Neural cell (in vitro differentiated cells): ENCODE results near the gene SMG6. TPM values are rescaled to one million over a fixed set of nuclear protein-coding genes. Genes with fewer than 3 reads are reported as not detected.

Experiments used
- H2AFZ ChIP-seq: fragments of 200-600, 300-800 bp; sonication (generic), shearing (Covaris generic); 2 replicates; pipeline ENCODE4 v1.6.0; 2014; ENCODE audit warnings: low read depth, mild to moderate bottlenecking, antibody characterized with exemption, low read length, moderate library complexity
- H3F3A ChIP-seq: fragments of 200-600 bp; shearing (Covaris generic); 2 replicates; pipeline ENCODE4 v1.6.1; 2016; ENCODE audit warnings: mild to moderate bottlenecking, moderate library complexity, mixed read lengths, antibody characterized with exemption, low read length; ENCODE audit not compliant: insufficient read depth, poor library complexity, severe bottlenecking
- H3K27ac ChIP-seq: fragments of 200-600, 300-800 bp; sonication (generic), shearing (Covaris generic); 2 replicates; pipeline ENCODE4 v1.5.1; 2014; ENCODE audit warnings: mild to moderate bottlenecking, low read length, moderate library complexity
- H3K27me3 ChIP-seq: fragments of 300-800, 200-600 bp; sonication (generic), shearing (Covaris generic); 2 replicates; pipeline ENCODE4 v1.6.0; 2014; ENCODE audit warnings: mild to moderate bottlenecking, low read depth, low read length, moderate library complexity; ENCODE audit not compliant: insufficient read depth
- H3K36me3 ChIP-seq: fragments of 300-800, 200-600 bp; sonication (generic), shearing (Covaris generic); 2 replicates; pipeline ENCODE4 v1.5.1; 2014; ENCODE audit warnings: mild to moderate bottlenecking, antibody characterized with exemption, low read length, moderate library complexity; ENCODE audit not compliant: insufficient read depth
- H3K4me2 ChIP-seq: fragments of 300-800, 200-600 bp; sonication (generic), shearing (Covaris generic); 2 replicates; pipeline ENCODE4 v1.6.0; 2014; ENCODE audit warnings: mild to moderate bottlenecking, low read length
- H3K4me3 ChIP-seq: fragments of 300-800, 200-600 bp; sonication (generic), shearing (Covaris generic); 2 replicates; pipeline ENCODE4 v1.5.1; 2014; ENCODE audit warnings: mild to moderate bottlenecking, low read length, moderate library complexity
- H3K79me2 ChIP-seq: fragments of 200-600 bp; shearing (Covaris generic); replicated peaks from 2 replicates; pipeline ENCODE4 v1.6.0; 2014; ENCODE audit warnings: mild to moderate bottlenecking, low read length, moderate library complexity; ENCODE audit not compliant: insufficient read depth
- H3K9ac ChIP-seq: fragments of 300-800, 200-600 bp; sonication (generic), shearing (Covaris generic); 2 replicates; pipeline ENCODE4 v1.6.1; 2016; ENCODE audit warnings: mild to moderate bottlenecking, low read length, mixed read lengths
- H3K9me2 ChIP-seq: fragments of 200-600 bp; shearing (Covaris generic); 2 replicates; pipeline ENCODE4 v1.6.1; 2016; ENCODE audit warnings: mild to moderate bottlenecking, low read length, mixed read lengths; ENCODE audit not compliant: insufficient read depth
- H3K9me3 ChIP-seq: fragments of 200-600, 300-800 bp; sonication (generic), shearing (Covaris generic); 2 replicates; pipeline ENCODE4 v1.6.1; 2016; ENCODE audit warnings: mild to moderate bottlenecking, mixed run types, low read length, moderate library complexity, mixed read lengths
- H4K20me1 ChIP-seq: fragments of 200-600 bp; shearing (Covaris generic); 2 replicates; pipeline ENCODE4 v1.6.1; 2016; ENCODE audit warnings: mild to moderate bottlenecking, mixed run types; ENCODE audit not compliant: insufficient read depth
- EP300 ChIP-seq: fragments of 450-650 bp; conservative IDR thresholded peaks from 2 replicates; pipeline ENCODE4 v1.6.1; 2014; ENCODE audit warnings: antibody characterized with exemption, mild to moderate bottlenecking, moderate library complexity; ENCODE audit not compliant: poor library complexity, severe bottlenecking
- EZH2 ChIP-seq: fragments of 200-600, 300-800 bp; shearing (Covaris generic), sonication (generic); IDR thresholded peaks from 2 replicates; pipeline ENCODE4 v1.6.1; 2014; ENCODE audit warnings: antibody characterized with exemption, low read length, borderline replicate concordance, mild to moderate bottlenecking; ENCODE audit not compliant: insufficient read depth, poor library complexity, severe bottlenecking
- MXI1 ChIP-seq: fragments of 450-650 bp; conservative IDR thresholded peaks from 2 replicates; pipeline ENCODE4 v1.6.1; 2014; ENCODE audit warnings: antibody characterized with exemption, mild to moderate bottlenecking; ENCODE audit not compliant: poor library complexity, severe bottlenecking
- POLR2AphosphoS5 ChIP-seq: IDR thresholded peaks from 2 replicates; pipeline ENCODE4 v1.6.1; 2012
- RAD21 ChIP-seq: fragments of 450-650 bp; conservative IDR thresholded peaks from 2 replicates; pipeline ENCODE4 v1.6.1; 2014; ENCODE audit warnings: antibody characterized with exemption, mild to moderate bottlenecking, moderate library complexity
- SMC3 ChIP-seq: fragments of 450-650 bp; conservative IDR thresholded peaks from 2 replicates; pipeline ENCODE4 v1.6.1; 2014; ENCODE audit warnings: antibody characterized with exemption, mild to moderate bottlenecking, moderate library complexity; ENCODE audit not compliant: poor library complexity
- TAF1 ChIP-seq: IDR thresholded peaks from 2 replicates; pipeline ENCODE4 v1.6.1; 2012; ENCODE audit warnings: low read depth
- polyA plus RNA-seq: library from polyadenylated mRNA; depleted of rRNA; stranded (reverse); fragments of >200 nt; gene quantifications from 2 replicates; pipeline ENCODE4 v1.2.3, GENCODE V29; 2014
- TF ChIP-seq, protein P1 (sequence below): fragments of 450-650 bp; IDR thresholded peaks from 2 replicates; pipeline ENCODE4 v1.5.1; 2014; ENCODE audit warnings: antibody characterized with exemption, mild to moderate bottlenecking, moderate library complexity; ENCODE audit not compliant: poor library complexity, severe bottlenecking
- TF ChIP-seq, protein P2 (sequence below): IDR thresholded peaks from 2 replicates; pipeline ENCODE4 v1.6.1; 2012; ENCODE audit warnings: borderline replicate concordance

The SMG6 gene
- polyA plus RNA-seq, 1 donor from 2014 or later = 13.9 TPM

DNA sequence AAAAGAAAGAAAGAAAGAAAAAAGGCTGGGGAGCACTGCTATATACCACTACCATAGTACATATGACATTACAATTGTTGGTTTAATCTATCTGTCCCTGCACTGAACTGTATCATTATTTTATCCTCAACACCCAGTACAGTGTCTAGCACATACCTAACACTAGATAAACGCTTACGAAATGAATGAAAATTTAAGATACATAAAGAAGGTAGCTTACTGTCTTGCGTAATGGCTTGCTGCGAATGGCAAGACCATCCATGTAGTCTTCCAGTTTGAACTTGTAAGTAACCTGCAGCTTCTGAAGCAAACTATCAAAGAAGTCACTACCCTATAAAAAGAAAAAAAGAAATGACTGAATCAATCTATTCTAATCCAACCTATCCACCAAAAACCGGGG, 6.6 kb downstream of the SMG6 start:
- Histone ChIP-seq H3K4me3 (no peak overlapping the region), H3K27ac (no peak overlapping the region), H3K36me3 (peaks cover 13% of the 10 kb centered on the region), H3K79me2 (peaks cover 40% of the 10 kb centered on the region), H3K9ac (no peak overlapping the region), H4K20me1 (no peaks in the 10 kb centered on the region), H3K27me3 (no peaks in the 10 kb centered on the region), H2AFZ (no peak overlapping the region), H3K9me3 (no peaks in the 10 kb centered on the region), H3K9me2 (no peaks in the 10 kb centered on the region), H3F3A (no peaks in the 10 kb centered on the region), H3K4me2 (no peak overlapping the region)
- TF ChIP-seq, protein P1, sequence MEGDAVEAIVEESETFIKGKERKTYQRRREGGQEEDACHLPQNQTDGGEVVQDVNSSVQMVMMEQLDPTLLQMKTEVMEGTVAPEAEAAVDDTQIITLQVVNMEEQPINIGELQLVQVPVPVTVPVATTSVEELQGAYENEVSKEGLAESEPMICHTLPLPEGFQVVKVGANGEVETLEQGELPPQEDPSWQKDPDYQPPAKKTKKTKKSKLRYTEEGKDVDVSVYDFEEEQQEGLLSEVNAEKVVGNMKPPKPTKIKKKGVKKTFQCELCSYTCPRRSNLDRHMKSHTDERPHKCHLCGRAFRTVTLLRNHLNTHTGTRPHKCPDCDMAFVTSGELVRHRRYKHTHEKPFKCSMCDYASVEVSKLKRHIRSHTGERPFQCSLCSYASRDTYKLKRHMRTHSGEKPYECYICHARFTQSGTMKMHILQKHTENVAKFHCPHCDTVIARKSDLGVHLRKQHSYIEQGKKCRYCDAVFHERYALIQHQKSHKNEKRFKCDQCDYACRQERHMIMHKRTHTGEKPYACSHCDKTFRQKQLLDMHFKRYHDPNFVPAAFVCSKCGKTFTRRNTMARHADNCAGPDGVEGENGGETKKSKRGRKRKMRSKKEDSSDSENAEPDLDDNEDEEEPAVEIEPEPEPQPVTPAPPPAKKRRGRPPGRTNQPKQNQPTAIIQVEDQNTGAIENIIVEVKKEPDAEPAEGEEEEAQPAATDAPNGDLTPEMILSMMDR = no peak
- TF ChIP-seq SMC3 = no peak
- TF ChIP-seq RAD21 = no peak
- TF ChIP-seq EP300 = no peak
- no peak for TF ChIP-seq MXI1
- TF ChIP-seq, protein P2, sequence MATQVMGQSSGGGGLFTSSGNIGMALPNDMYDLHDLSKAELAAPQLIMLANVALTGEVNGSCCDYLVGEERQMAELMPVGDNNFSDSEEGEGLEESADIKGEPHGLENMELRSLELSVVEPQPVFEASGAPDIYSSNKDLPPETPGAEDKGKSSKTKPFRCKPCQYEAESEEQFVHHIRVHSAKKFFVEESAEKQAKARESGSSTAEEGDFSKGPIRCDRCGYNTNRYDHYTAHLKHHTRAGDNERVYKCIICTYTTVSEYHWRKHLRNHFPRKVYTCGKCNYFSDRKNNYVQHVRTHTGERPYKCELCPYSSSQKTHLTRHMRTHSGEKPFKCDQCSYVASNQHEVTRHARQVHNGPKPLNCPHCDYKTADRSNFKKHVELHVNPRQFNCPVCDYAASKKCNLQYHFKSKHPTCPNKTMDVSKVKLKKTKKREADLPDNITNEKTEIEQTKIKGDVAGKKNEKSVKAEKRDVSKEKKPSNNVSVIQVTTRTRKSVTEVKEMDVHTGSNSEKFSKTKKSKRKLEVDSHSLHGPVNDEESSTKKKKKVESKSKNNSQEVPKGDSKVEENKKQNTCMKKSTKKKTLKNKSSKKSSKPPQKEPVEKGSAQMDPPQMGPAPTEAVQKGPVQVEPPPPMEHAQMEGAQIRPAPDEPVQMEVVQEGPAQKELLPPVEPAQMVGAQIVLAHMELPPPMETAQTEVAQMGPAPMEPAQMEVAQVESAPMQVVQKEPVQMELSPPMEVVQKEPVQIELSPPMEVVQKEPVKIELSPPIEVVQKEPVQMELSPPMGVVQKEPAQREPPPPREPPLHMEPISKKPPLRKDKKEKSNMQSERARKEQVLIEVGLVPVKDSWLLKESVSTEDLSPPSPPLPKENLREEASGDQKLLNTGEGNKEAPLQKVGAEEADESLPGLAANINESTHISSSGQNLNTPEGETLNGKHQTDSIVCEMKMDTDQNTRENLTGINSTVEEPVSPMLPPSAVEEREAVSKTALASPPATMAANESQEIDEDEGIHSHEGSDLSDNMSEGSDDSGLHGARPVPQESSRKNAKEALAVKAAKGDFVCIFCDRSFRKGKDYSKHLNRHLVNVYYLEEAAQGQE = no peak
- TF ChIP-seq POLR2AphosphoS5 = no peak
- TF ChIP-seq TAF1 = no peak

DNA sequence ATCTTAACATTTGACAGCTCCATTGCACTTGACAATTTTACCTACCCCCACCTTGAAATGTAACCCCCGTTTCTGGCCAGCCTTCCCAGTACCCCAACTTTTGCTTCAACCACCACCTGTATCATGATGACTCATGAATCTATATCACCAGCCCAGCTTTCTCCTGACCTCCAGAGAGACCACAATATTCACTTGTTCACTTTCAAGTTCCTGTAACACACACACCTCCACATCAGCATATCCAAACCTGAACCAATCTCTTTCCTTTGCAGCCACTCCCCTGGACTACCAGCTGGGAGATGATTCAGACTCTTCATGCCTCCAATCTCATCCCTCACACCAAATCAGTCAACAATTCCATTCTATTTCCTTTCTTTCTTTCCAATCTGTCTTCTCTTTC, 8.0 kb downstream of the SMG6 start:
- H3K9me3 ChIP-seq = no peaks in the 10 kb centered on the region
- no peak overlapping the region for H3K4me2 ChIP-seq
- peaks cover 26% of the 10 kb centered on the region for H3K79me2 ChIP-seq
- no peaks in the 10 kb centered on the region for H4K20me1 ChIP-seq
- no peak overlapping the region for H2AFZ ChIP-seq
- H3K36me3 ChIP-seq = peaks cover 15% of the 10 kb centered on the region
- no peak overlapping the region for H3K4me3 ChIP-seq
- no peaks in the 10 kb centered on the region for H3F3A ChIP-seq
- H3K9me2 ChIP-seq = no peaks in the 10 kb centered on the region
- no peaks in the 10 kb centered on the region for H3K27me3 ChIP-seq
- H3K27ac ChIP-seq = no peak overlapping the region
- no peak overlapping the region for H3K9ac ChIP-seq
- TF ChIP-seq RAD21 = no peak
- no peak for TF ChIP-seq EP300
- TF ChIP-seq POLR2AphosphoS5 = no peak
- no peak for TF ChIP-seq EZH2
- TF ChIP-seq, protein P1 = no peak
- no peak for TF ChIP-seq SMC3
- no peak for TF ChIP-seq TAF1
- no peak for TF ChIP-seq MXI1
- TF ChIP-seq, protein P2 = no peak
